Measurements from ENCODE around the gene RNF44.

Gene RNF44

DNA sequence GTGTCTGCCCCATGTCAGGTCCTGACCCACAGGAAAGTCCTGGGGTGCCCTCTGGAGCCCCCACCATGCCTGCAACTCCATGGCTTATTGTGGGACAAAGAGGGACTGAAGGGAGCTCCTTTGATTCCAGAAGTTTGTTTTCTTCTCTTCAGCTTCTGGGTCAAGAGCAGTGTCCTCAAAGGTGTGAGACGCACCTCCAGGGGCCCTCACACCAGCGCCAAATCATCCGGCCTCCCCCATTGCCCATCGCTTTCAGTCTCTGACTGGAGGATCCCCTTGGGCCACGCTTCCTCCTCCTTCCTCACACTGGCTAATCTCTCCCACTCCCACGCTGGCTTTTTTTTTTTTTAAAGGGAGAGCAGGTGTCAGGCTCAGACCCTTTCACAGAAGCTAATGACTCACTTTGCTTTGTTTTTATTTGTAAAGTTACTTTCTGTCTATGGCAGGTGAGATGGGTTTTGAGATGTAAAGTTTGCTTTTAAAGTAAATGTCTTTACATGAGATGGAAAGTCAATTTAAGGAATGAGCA is 28.6 kb upstream of the RNF44 start:
- H3F3A ChIP-seq (ENCODE audit: insufficient read depth, low read length): no peaks in the 10 kb centered on the region
- no peak overlapping the region for H3K9ac ChIP-seq (ENCODE audit: low read length)
- H3K79me2 ChIP-seq (ENCODE audit: low read length): no peaks in the 10 kb centered on the region
- H3K4me1 ChIP-seq (ENCODE audit: low read length): no peaks in the 10 kb centered on the region
- no peak overlapping the region for H3K4me3 ChIP-seq (ENCODE audit: low read length)
- H3K27me3 ChIP-seq (replicated peaks; ENCODE audit: insufficient read depth, low read length): peaks cover 37% of the 10 kb centered on the region
- DNase-seq: no peak
- no peaks in the 10 kb centered on the region for H3K9me2 ChIP-seq (replicated peaks; ENCODE audit: insufficient read depth, low read length)
- no peak overlapping the region for H2AFZ ChIP-seq (ENCODE audit: low read length)
- H3K4me2 ChIP-seq (ENCODE audit: low read depth, low read length): no peak overlapping the region
- no peaks in the 10 kb centered on the region for H4K20me1 ChIP-seq (ENCODE audit: insufficient read depth, low read length)
- H3K27ac ChIP-seq (ENCODE audit: low read length): no peak overlapping the region
- H3K9me3 ChIP-seq (replicated peaks; ENCODE audit: insufficient read depth, low read length): no peaks in the 10 kb centered on the region
- H3K36me3 ChIP-seq (replicated peaks; ENCODE audit: insufficient read depth, low read length): no peaks in the 10 kb centered on the region
- TF ChIP-seq, protein P1, sequence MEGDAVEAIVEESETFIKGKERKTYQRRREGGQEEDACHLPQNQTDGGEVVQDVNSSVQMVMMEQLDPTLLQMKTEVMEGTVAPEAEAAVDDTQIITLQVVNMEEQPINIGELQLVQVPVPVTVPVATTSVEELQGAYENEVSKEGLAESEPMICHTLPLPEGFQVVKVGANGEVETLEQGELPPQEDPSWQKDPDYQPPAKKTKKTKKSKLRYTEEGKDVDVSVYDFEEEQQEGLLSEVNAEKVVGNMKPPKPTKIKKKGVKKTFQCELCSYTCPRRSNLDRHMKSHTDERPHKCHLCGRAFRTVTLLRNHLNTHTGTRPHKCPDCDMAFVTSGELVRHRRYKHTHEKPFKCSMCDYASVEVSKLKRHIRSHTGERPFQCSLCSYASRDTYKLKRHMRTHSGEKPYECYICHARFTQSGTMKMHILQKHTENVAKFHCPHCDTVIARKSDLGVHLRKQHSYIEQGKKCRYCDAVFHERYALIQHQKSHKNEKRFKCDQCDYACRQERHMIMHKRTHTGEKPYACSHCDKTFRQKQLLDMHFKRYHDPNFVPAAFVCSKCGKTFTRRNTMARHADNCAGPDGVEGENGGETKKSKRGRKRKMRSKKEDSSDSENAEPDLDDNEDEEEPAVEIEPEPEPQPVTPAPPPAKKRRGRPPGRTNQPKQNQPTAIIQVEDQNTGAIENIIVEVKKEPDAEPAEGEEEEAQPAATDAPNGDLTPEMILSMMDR (IDR thresholded peaks at IDR 0.05; ENCODE audit: low read length): no peak
- TF ChIP-seq EZH2phosphoT487 (IDR thresholded peaks at IDR 0.05; ENCODE audit: low read length) (no peak), EZH2 (optimal IDR thresholded peaks at IDR 0.05; ENCODE audit: low read depth, low read length) (no peak)

DNA sequence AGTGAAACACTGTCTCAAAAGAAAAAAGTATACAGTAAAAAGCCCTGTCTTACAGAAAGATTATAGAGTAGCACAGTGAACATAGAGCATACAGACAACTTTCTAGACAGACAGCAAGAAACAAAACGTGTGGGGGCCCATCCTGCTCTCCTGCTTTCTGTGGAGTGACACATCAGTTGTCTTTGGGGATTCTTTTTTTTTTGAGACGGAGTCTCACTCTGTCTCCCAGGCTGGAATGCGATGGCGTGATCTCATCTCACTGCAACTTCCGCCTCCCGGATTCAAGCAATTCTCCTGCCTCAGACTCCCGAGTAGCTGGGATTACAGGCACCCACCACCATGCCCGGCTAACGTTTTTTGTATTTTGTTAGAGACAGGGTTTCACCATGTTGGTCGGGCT is 26.8 kb upstream of the RNF44 start:
- TF ChIP-seq, protein P1 (IDR thresholded peaks at IDR 0.05; ENCODE audit: low read length): no peak
- TF ChIP-seq EZH2 (optimal IDR thresholded peaks at IDR 0.05; ENCODE audit: low read depth, low read length): no peak
- TF ChIP-seq EZH2phosphoT487 (IDR thresholded peaks at IDR 0.05; ENCODE audit: low read length): no peak

DNA sequence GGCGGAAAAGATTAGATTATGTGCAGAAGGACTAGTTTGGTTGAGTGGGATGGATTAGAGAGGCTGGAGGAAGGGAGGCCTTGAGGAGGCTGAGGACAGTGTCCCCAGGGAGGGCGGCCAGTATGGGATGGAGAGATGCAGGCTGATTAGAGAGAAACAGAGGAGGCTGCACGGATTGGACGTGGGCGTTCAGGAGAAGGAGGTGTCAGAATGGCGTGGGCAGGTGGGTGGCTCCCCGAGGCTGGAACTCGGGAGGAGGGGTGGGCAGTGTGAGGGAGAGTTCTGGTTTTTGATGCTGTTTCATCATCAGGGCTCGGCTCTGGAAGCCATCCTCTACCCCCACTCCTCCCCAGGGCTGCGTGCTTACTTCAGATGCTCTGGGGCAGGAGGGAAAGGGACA is 25.0 kb upstream of the RNF44 start:
- H2AFZ ChIP-seq (ENCODE audit: low read length): no peak overlapping the region
- H3K9me2 ChIP-seq (replicated peaks; ENCODE audit: insufficient read depth, low read length): no peaks in the 10 kb centered on the region

More for the DNA sequence above, 26.8 kb upstream of the RNF44 start:
- no peak overlapping the region for H2AFZ ChIP-seq (ENCODE audit: low read length)
- peaks cover 24% of the 10 kb centered on the region; the same call in 1 of the 2 replicates for H3K27me3 ChIP-seq (replicated peaks; ENCODE audit: insufficient read depth, low read length)
- H3K36me3 ChIP-seq (replicated peaks; ENCODE audit: insufficient read depth, low read length): no peaks in the 10 kb centered on the region
- DNase-seq: no peak
- no peaks in the 10 kb centered on the region for H3K4me1 ChIP-seq (ENCODE audit: low read length)
- H3K79me2 ChIP-seq (ENCODE audit: low read length): no peaks in the 10 kb centered on the region
- H3K9me3 ChIP-seq (replicated peaks; ENCODE audit: insufficient read depth, low read length): no peaks in the 10 kb centered on the region
- H3K4me3 ChIP-seq (ENCODE audit: low read length): no peak overlapping the region
- H3K27ac ChIP-seq (ENCODE audit: low read length): no peak overlapping the region
- no peaks in the 10 kb centered on the region for H3F3A ChIP-seq (ENCODE audit: insufficient read depth, low read length)
- no peak overlapping the region for H3K9ac ChIP-seq (ENCODE audit: low read length)
- H3K9me2 ChIP-seq (replicated peaks; ENCODE audit: insufficient read depth, low read length): no peaks in the 10 kb centered on the region
- no peak overlapping the region for H3K4me2 ChIP-seq (ENCODE audit: low read depth, low read length)
- H4K20me1 ChIP-seq (ENCODE audit: insufficient read depth, low read length): no peaks in the 10 kb centered on the region

More for the DNA sequence above, 25.0 kb upstream of the RNF44 start:
- Histone ChIP-seq H3K27me3 (replicated peaks; ENCODE audit: insufficient read depth, low read length) (peaks cover 14% of the 10 kb centered on the region; the same call in 1 of the 2 replicates), H3K4me3 (ENCODE audit: low read length) (no peak overlapping the region), H3K4me2 (ENCODE audit: low read depth, low read length) (no peak overlapping the region), H3K27ac (ENCODE audit: low read length) (no peak overlapping the region), H4K20me1 (ENCODE audit: insufficient read depth, low read length) (no peaks in the 10 kb centered on the region), H3K36me3 (replicated peaks; ENCODE audit: insufficient read depth, low read length) (no peaks in the 10 kb centered on the region), H3K9me3 (replicated peaks; ENCODE audit: insufficient read depth, low read length) (no peaks in the 10 kb centered on the region), H3K79me2 (ENCODE audit: low read length) (no peaks in the 10 kb centered on the region), H3F3A (ENCODE audit: insufficient read depth, low read length) (no peaks in the 10 kb centered on the region), H3K9ac (ENCODE audit: low read length) (no peak overlapping the region), H3K4me1 (ENCODE audit: low read length) (no peaks in the 10 kb centered on the region)
- DNase-seq: no peak
- TF ChIP-seq EZH2phosphoT487 (IDR thresholded peaks at IDR 0.05; ENCODE audit: low read length) (no peak), EZH2 (optimal IDR thresholded peaks at IDR 0.05; ENCODE audit: low read depth, low read length) (no peak)
- TF ChIP-seq, protein P1 (IDR thresholded peaks at IDR 0.05; ENCODE audit: low read length): no peak

All from MM.1S (cell line).